Posterior vena cava (tissue), 2 donors: ENCODE data around the gene HELT. TPM values are rescaled to one million over a fixed set of nuclear protein-coding genes. Genes with fewer than 3 reads are reported as not detected.
"Not testable (repeated sequence)": the region's sequence is repeated elsewhere in the genome, so short reads cannot be mapped to it uniquely, and the experiment has no call there.

ENCODE experiments used
- DNase-seq: peaks from one replicate; pipeline ENCODE4 v3.0.0-alpha.2; 2020; ENCODE audit warnings: low spot score
- intact Hi-C, 2 donors: fragments of 100-400 bp; cut with DNase I; formaldehyde crosslinking; loops; one replicate each; pipeline versions ENCODE4 v1.14.1 to v1.14.2; 2022 to 2023
- total RNA-seq, 2 donors: library from RNA; stranded (reverse); fragmentation: NEBNext Ultra II Directional; extraction: Animal tissue kit (Norgen Biotek cat#: 25700); gene quantifications; one replicate each; pipeline ENCODE4 v1.2.1, GENCODE V29; 2021
- donor health status: DM: yes; HTN: yes; CAD: no.
- donor health status: DM: yes; HTN: yes; CAD: no.

HELT gene
- total RNA-seq, 2 donors from 2014 or later = not detected

GRCh38 chr4:185028625-185029024 is 10.3 kb downstream of the HELT start:
- intact Hi-C loops = no loop called here
- no peak for DNase-seq

GRCh38 chr4:185031611-185032010 is 13.3 kb downstream of the HELT start:
- intact Hi-C loops = loop anchor here in 1 of 2 donors (10.0 kb wide), 1 partner anchor 63 kb away; no protein-coding TSS in a partner anchor
- DNase-seq = no peak

GRCh38 chr4:185033072-185033471 is 14.8 kb downstream of the HELT start:
- DNase-seq = no peak
- intact Hi-C loops = loop anchor here in 1 of 2 donors (10.0 kb wide), 1 partner anchor 62 kb away; no protein-coding TSS in a partner anchor

- intact Hi-C loops = loop anchor here in 1 of 2 donors (10.0 kb wide), 1 partner anchor 61 kb away; no protein-coding TSS in a partner anchor
- no peak for DNase-seq
Observed at GRCh38 chr4:185033950-185034349, 15.7 kb downstream of the HELT start.

- DNase-seq = no peak
- intact Hi-C loops = loop anchor here in 1 of 2 donors (10.0 kb wide), 1 partner anchor 60 kb away; no protein-coding TSS in a partner anchor
Observed at GRCh38 chr4:185035284-185035683, 17.0 kb downstream of the HELT start.

- DNase-seq = no peak
- intact Hi-C loops = loop anchor here in 1 of 2 donors (10.0 kb wide), 1 partner anchor 59 kb away; no protein-coding TSS in a partner anchor
Observed at GRCh38 chr4:185036019-185036418, 17.7 kb downstream of the HELT start.

GRCh38 chr4:185036842-185037241 is 18.6 kb downstream of the HELT start:
- intact Hi-C loops = loop anchor here in 1 of 2 donors (10.0 kb wide), 1 partner anchor 58 kb away; no protein-coding TSS in a partner anchor
- DNase-seq = no peak

GRCh38 chr4:185039508-185040273 is 21.4 kb downstream of the HELT start:
- intact Hi-C loops = loop anchor here (2.0 to 10.0 kb wide), 4 partner anchors 55 to 93 kb away; no protein-coding TSS in a partner anchor
- no peak for DNase-seq

- intact Hi-C loops = loop anchor here (2.0 to 5.0 kb wide), 3 partner anchors 54 to 92 kb away; no protein-coding TSS in a partner anchor
- DNase-seq = no peak
Observed at GRCh38 chr4:185040523-185040922, 22.2 kb downstream of the HELT start.

GRCh38 chr4:185050286-185050685 is 32.0 kb downstream of the HELT start:
- intact Hi-C loops, DNase-seq: not testable (repeated sequence)

GRCh38 chr4:185051283-185051682 is 33.0 kb downstream of the HELT start:
- DNase-seq, intact Hi-C loops: not testable (repeated sequence)

- DNase-seq = no peak
- intact Hi-C loops = no loop called here
Observed at GRCh38 chr4:185053746-185054145, 35.5 kb downstream of the HELT start.

GRCh38 chr4:185054272-185054671 is 36.0 kb downstream of the HELT start:
- intact Hi-C loops = no loop called here
- DNase-seq = no peak

GRCh38 chr4:185054886-185055285 is 36.6 kb downstream of the HELT start:
- intact Hi-C loops = no loop called here
- no peak for DNase-seq

GRCh38 chr4:185061610-185062009 is 43.3 kb downstream of the HELT start:
- intact Hi-C loops = no loop called here
- no peak for DNase-seq

- DNase-seq = no peak
- intact Hi-C loops = no loop called here
Observed at GRCh38 chr4:185062606-185063005, 44.3 kb downstream of the HELT start.

- intact Hi-C loops = no loop called here
- no peak for DNase-seq
Observed at GRCh38 chr4:185066179-185066578, 47.9 kb downstream of the HELT start.

GRCh38 chr4:185068837-185069236 is 50.5 kb downstream of the HELT start:
- intact Hi-C loops = no loop called here
- no peak for DNase-seq
